ENCODE results near the gene FAM240B. TPM values are rescaled to one million over a fixed set of nuclear protein-coding genes. Genes with fewer than 3 reads are reported as not detected.

FAM240B gene
- total RNA-seq, 3 donors from 2014 or later, result not detected

DNA sequence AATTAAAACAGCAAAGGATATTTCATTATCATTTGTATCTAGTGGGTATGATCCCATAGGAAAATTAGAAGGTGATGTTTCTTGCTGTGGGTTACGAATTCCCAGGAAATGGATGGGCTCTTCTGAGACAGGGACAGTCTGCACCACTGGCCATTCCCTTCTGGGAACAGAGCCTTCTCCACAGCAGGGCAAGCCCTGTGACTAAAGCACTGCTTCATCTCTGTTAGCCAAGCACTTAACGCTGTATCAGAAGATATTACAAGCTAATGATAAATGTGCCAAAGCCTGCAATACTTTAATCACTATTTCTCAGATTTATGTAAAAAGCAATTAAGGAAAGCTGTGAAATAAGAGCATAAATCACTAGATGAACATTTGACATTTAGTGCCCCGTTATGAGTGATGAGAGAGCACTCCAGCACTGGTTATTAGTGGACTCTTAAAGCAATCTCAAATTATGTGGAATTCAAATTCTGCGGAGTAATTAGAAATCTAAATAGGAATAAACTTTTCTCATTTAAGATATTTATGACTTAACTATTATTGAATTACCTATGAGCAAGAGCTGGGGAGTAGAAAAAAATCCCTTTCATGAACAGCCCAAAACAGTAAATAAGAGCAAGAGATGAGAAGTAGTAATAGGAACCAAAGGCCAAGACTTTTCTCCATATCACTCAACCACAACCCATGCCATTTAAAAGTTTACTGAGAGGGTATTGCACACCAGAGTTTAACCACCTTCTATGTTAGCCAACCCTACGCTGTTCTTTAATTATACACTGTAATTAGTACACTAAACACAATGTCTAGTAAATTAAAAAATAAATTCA, 49.2 kb downstream of the FAM240B start:
- DNase-seq, result no peak
- Mint-ChIP-seq H3K4me3 (no peak overlapping the region), H3K36me3 (ENCODE audit: insufficient read depth) (no peaks in the 10 kb centered on the region), H3K27me3 (ENCODE audit: low read depth) (peaks cover 6% of the 10 kb centered on the region), H3K9me3 (no peaks in the 10 kb centered on the region), H3K4me1 (ENCODE audit: low read depth) (peaks cover 4% of the 10 kb centered on the region)
- no peak for ATAC-seq

DNA sequence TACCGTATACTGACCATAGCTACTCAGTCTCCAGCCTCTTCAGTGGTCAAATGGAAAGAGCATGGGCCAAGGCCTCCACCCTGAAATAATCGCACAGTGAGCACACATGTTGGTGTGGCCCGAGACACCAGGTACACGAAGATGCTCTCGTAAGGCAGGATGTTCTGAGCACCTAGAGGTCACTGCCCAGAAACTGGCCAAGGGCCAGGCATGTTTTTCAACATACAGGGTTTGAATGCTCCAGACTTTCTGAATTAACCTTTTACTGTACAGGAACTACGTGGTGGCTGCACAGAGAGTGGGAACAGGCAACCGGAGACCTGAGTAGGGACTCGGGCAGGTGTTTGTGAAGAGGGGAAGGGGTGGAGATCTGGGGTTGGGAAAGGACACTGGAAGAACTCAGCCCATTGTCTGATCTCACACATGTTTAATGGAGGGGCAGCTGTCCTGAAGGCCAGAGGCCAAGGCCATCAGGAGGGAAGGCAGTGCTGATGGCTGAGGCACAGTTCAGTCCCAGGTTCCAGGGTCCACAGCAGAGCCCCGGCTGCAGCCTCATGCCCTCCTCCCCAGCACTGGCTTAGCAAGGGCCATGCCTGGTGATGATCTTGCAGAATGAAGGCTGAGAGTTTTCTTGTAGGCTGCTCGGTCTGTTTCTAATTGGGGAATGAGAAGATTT, 51.0 kb downstream of the FAM240B start:
- DNase-seq, result no peak
- no peak for ATAC-seq
- Mint-ChIP-seq H3K36me3 (ENCODE audit: insufficient read depth) (no peaks in the 10 kb centered on the region), H3K4me3 (no peak overlapping the region), H3K9me3 (no peaks in the 10 kb centered on the region), H3K27me3 (ENCODE audit: low read depth) (peaks cover 8% of the 10 kb centered on the region), H3K4me1 (ENCODE audit: low read depth) (peaks cover 4% of the 10 kb centered on the region)

GRCh38 chr9:38662763-38663593, 57.0 kb downstream of the FAM240B start:
- no peaks in the 10 kb centered on the region for H3K9me3 Mint-ChIP-seq
- peaks cover 13% of the 10 kb centered on the region for H3K27me3 Mint-ChIP-seq (ENCODE audit: low read depth)
- H3K4me1 Mint-ChIP-seq (ENCODE audit: low read depth), result no peaks in the 10 kb centered on the region
- H3K4me3 Mint-ChIP-seq, result no peak overlapping the region
- no peaks in the 10 kb centered on the region for H3K36me3 Mint-ChIP-seq (ENCODE audit: insufficient read depth)
- DNase-seq (no peak), ATAC-seq (no peak)

DNA sequence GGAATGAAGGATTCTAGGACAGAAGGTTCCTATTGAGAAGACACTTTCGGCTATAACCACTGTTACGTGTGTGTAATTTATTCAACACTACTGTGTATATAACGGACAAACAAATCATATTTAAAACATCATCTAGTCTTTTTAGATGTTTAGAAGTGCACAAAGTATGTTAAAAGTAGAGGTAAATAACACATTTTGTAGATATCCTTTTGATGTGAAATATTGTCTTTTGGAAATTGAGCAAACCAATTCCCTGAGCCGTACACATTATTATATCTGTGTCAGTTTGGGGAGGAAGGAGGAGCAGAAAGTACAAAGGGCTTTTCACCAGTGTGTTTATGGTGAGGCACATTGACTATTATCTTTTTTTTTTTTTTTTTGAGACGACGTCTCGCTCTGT, 60.4 kb downstream of the FAM240B start:
- H3K4me3 Mint-ChIP-seq, result no peak overlapping the region

GRCh38 chr9:38656896-38657295, 63.0 kb downstream of the FAM240B start:
- H3K36me3 Mint-ChIP-seq (ENCODE audit: insufficient read depth), result no peaks in the 10 kb centered on the region

More for the DNA sequence above, 60.4 kb downstream of the FAM240B start:
- no peaks in the 10 kb centered on the region for H3K4me1 Mint-ChIP-seq (ENCODE audit: low read depth)
- H3K36me3 Mint-ChIP-seq (ENCODE audit: insufficient read depth), result no peaks in the 10 kb centered on the region
- peaks cover 20% of the 10 kb centered on the region for H3K27me3 Mint-ChIP-seq (ENCODE audit: low read depth)
- H3K9me3 Mint-ChIP-seq, result no peaks in the 10 kb centered on the region
- ATAC-seq, result no peak
- no peak for DNase-seq

GRCh38 chr9:38652486-38652885, 67.4 kb downstream of the FAM240B start:
- H3K27me3 Mint-ChIP-seq (ENCODE audit: low read depth), result peaks cover 10% of the 10 kb centered on the region
- no peak overlapping the region for H3K4me3 Mint-ChIP-seq
- no peaks in the 10 kb centered on the region for H3K9me3 Mint-ChIP-seq
- H3K36me3 Mint-ChIP-seq (ENCODE audit: insufficient read depth), result no peaks in the 10 kb centered on the region
- no peak for DNase-seq
- no peak for ATAC-seq
- no peaks in the 10 kb centered on the region for H3K4me1 Mint-ChIP-seq (ENCODE audit: low read depth)

More at GRCh38 chr9:38656896-38657295, 63.0 kb downstream of the FAM240B start:
- Mint-ChIP-seq H3K4me1 (ENCODE audit: low read depth) (no peaks in the 10 kb centered on the region), H3K4me3 (no peak overlapping the region), H3K27me3 (ENCODE audit: low read depth) (peaks cover 15% of the 10 kb centered on the region), H3K9me3 (no peaks in the 10 kb centered on the region)
- ATAC-seq (no peak), DNase-seq (no peak)

GRCh38 chr9:38652044-38652443, 67.9 kb downstream of the FAM240B start:
- ATAC-seq, result no peak
- H3K4me3 Mint-ChIP-seq, result no peak overlapping the region
- H3K4me1 Mint-ChIP-seq (ENCODE audit: low read depth), result no peaks in the 10 kb centered on the region
- DNase-seq, result no peak
- H3K36me3 Mint-ChIP-seq (ENCODE audit: insufficient read depth), result no peaks in the 10 kb centered on the region
- H3K27me3 Mint-ChIP-seq (ENCODE audit: low read depth), result peaks cover 7% of the 10 kb centered on the region
- H3K9me3 Mint-ChIP-seq, result no peaks in the 10 kb centered on the region

DNA sequence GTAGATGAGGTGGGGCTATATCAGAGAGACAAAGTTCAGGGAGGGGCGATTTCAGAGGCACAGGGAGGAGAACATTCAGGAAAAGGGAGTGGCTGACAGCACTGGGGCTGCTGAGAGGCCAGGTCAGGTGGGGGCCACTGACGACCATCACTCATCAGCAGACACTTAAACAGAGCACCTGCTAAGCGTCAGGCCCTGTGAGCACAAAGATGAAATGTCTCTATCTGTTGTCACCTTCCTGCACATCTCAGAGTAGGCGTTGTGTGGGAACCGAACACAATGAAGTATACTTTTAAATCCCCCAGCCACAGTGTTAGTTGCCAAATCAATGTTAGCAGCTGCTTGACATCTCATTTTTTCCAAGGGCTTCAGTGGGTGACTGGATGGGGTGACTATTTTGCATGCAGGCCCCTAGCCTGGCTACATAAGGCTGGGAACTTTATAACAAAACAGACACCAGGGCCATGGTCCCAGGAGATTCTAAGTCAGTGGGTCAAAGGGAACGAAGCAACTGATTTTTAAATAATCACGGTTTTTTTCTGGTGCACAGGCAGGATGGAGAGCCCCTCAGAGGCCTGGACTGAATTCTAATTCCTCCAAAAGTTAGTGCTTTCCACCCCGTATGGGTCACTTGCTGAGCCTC, 68.4 kb downstream of the FAM240B start:
- H3K27me3 Mint-ChIP-seq (ENCODE audit: low read depth), result peaks cover 7% of the 10 kb centered on the region
- DNase-seq (no peak), ATAC-seq (no peak)
- H3K4me1 Mint-ChIP-seq (ENCODE audit: low read depth), result no peaks in the 10 kb centered on the region
- no peaks in the 10 kb centered on the region for H3K36me3 Mint-ChIP-seq (ENCODE audit: insufficient read depth)
- H3K4me3 Mint-ChIP-seq, result no peak overlapping the region
- no peaks in the 10 kb centered on the region for H3K9me3 Mint-ChIP-seq

- ATAC-seq, result no peak
- H3K36me3 Mint-ChIP-seq (ENCODE audit: insufficient read depth), result no peaks in the 10 kb centered on the region
- H3K4me1 Mint-ChIP-seq (ENCODE audit: low read depth), result no peaks in the 10 kb centered on the region
- H3K9me3 Mint-ChIP-seq, result no peaks in the 10 kb centered on the region
- H3K27me3 Mint-ChIP-seq (ENCODE audit: low read depth), result peaks cover 4% of the 10 kb centered on the region
- H3K4me3 Mint-ChIP-seq, result no peak overlapping the region
- DNase-seq, result no peak
Measured at GRCh38 chr9:38650564-38650963, 69.4 kb downstream of the FAM240B start.

- ATAC-seq (no peak), DNase-seq (no peak)
- Mint-ChIP-seq H3K36me3 (ENCODE audit: insufficient read depth) (no peaks in the 10 kb centered on the region), H3K9me3 (no peaks in the 10 kb centered on the region), H3K4me1 (ENCODE audit: low read depth) (no peaks in the 10 kb centered on the region), H3K4me3 (no peak overlapping the region), H3K27me3 (ENCODE audit: low read depth) (peaks cover 4% of the 10 kb centered on the region)
Measured at GRCh38 chr9:38649731-38650363, 70.1 kb downstream of the FAM240B start.

GRCh38 chr9:38644601-38645000, 75.3 kb downstream of the FAM240B start:
- Mint-ChIP-seq H3K27me3 (ENCODE audit: low read depth) (peaks cover 7% of the 10 kb centered on the region), H3K4me1 (ENCODE audit: low read depth) (no peaks in the 10 kb centered on the region), H3K4me3 (no peak overlapping the region), H3K36me3 (ENCODE audit: insufficient read depth) (no peaks in the 10 kb centered on the region), H3K9me3 (no peaks in the 10 kb centered on the region)
- no peak for DNase-seq
- ATAC-seq, result no peak

All from activated T-cell treated with anti-CD3 and anti-CD28 coated beads, Interleukin-2, amount 50 U/mL, for 4 hours (primary cell).